Measurements from ENCODE around the gene MROH9.
"Not testable (repeated sequence)": the region's sequence is repeated elsewhere in the genome, so short reads cannot be mapped to it uniquely, and the experiment has no call there.

Gene MROH9

GRCh38 chr1:170935231-170935630, at the start of gene MROH9:
Gene MROH9, plus strand, starts transcription at chr1:170935534. Its CDS starts 10,023 bp downstream, at chr1:170945557.
- no peak for DNase-seq

GRCh38 chr1:170885551-170885950, 49.8 kb upstream of the MROH9 start:
- DNase-seq, result no peak

GRCh38 chr1:170886460-170886859, 48.9 kb upstream of the MROH9 start:
- DNase-seq, result no peak

- no peak for DNase-seq
Observed at GRCh38 chr1:170887726-170888125, 47.6 kb upstream of the MROH9 start.

GRCh38 chr1:170891872-170892271, 43.5 kb upstream of the MROH9 start:
- no peak for DNase-seq

- no peak for DNase-seq
Observed at GRCh38 chr1:170893655-170894297, 41.6 kb upstream of the MROH9 start.

- DNase-seq, result no peak
Observed at GRCh38 chr1:170903961-170904360, 31.4 kb upstream of the MROH9 start.

GRCh38 chr1:170908942-170909341, 26.4 kb upstream of the MROH9 start:
- DNase-seq, result no peak

- DNase-seq, result no peak
Observed at GRCh38 chr1:170910273-170910672, 25.1 kb upstream of the MROH9 start.

GRCh38 chr1:170917373-170917772, 18.0 kb upstream of the MROH9 start:
- no peak for DNase-seq

GRCh38 chr1:170924656-170925055, 10.7 kb upstream of the MROH9 start:
- not testable (repeated sequence) for DNase-seq

GRCh38 chr1:170927955-170928840, 7.1 kb upstream of the MROH9 start:
- DNase-seq, result no peak

- no peak for DNase-seq
Observed at GRCh38 chr1:170929412-170929834, 5.9 kb upstream of the MROH9 start.

- peak; percentile 66 for DNase-seq
Observed at GRCh38 chr1:170929835-170930554, 5.3 kb upstream of the MROH9 start.

- no peak for DNase-seq
Observed at GRCh38 chr1:170931650-170932049, 3.7 kb upstream of the MROH9 start.

- DNase-seq, result no peak
Observed at GRCh38 chr1:170932236-170932635, 3.1 kb upstream of the MROH9 start.

GRCh38 chr1:170938281-170938680, 2.9 kb downstream of the MROH9 start:
- DNase-seq, result no peak

- DNase-seq, result no peak
Observed at GRCh38 chr1:170939476-170939875, 4.1 kb downstream of the MROH9 start.

GRCh38 chr1:170951744-170952143, 16.4 kb downstream of the MROH9 start:
- DNase-seq, result not testable (repeated sequence)

- no peak for DNase-seq
Observed at GRCh38 chr1:170959385-170959784, 24.1 kb downstream of the MROH9 start.

- no peak for DNase-seq
Observed at GRCh38 chr1:170964506-170964905, 29.2 kb downstream of the MROH9 start.

GRCh38 chr1:170967042-170967910, 31.9 kb downstream of the MROH9 start:
- peak; percentile 29 for DNase-seq
